ENCODE measurements around the gene METAP2. TPM values are rescaled to one million over a fixed set of nuclear protein-coding genes. Genes with fewer than 3 reads are reported as not detected.

METAP2 gene
- polyA plus RNA-seq, 1 donor (not counting 4 experiments of a cell fraction or from before 2014, with no cell fraction given), result 103 TPM

GRCh38 chr12:95439461-95440230, 34.3 kb upstream of the METAP2 start:
- H3K9ac ChIP-seq (ENCODE audit: control insufficient read depth, extremely low read depth, insufficient read depth, low read length), result no peak overlapping the region
- dilution Hi-C loops (cut with MboI; ENCODE audit: extremely low pct_ligation_motif_present, low sequenced_read_pairs), result no loop called here
- H3K27ac ChIP-seq (ENCODE audit: control insufficient read depth, insufficient read depth, low read length), result no peak overlapping the region
- TF ChIP-seq, protein P1, sequence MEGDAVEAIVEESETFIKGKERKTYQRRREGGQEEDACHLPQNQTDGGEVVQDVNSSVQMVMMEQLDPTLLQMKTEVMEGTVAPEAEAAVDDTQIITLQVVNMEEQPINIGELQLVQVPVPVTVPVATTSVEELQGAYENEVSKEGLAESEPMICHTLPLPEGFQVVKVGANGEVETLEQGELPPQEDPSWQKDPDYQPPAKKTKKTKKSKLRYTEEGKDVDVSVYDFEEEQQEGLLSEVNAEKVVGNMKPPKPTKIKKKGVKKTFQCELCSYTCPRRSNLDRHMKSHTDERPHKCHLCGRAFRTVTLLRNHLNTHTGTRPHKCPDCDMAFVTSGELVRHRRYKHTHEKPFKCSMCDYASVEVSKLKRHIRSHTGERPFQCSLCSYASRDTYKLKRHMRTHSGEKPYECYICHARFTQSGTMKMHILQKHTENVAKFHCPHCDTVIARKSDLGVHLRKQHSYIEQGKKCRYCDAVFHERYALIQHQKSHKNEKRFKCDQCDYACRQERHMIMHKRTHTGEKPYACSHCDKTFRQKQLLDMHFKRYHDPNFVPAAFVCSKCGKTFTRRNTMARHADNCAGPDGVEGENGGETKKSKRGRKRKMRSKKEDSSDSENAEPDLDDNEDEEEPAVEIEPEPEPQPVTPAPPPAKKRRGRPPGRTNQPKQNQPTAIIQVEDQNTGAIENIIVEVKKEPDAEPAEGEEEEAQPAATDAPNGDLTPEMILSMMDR (optimal IDR thresholded peaks at IDR 0.05 in 1 of 3, IDR thresholded peaks at IDR 0.05 in 1 of 3, conservative IDR thresholded peaks at IDR 0.05 in 1 of 3; ENCODE audit: extremely low read depth in 1 of 3, insufficient read depth in 2 of 3, low read length in 3 of 3), result no peak
- no peak for TF ChIP-seq EZH2 (IDR thresholded peaks at IDR 0.05; ENCODE audit: low read length)
- DNase-seq (ENCODE audit: low read depth, low spot score) (no peak), FAIRE-seq (no peak)
- no peaks in the 10 kb centered on the region for H3K9me1 ChIP-seq (ENCODE audit: control insufficient read depth, extremely low read depth, insufficient read depth, low read length)
- no peaks in the 10 kb centered on the region for H3K27me3 ChIP-seq (ENCODE audit: control insufficient read depth, extremely low read depth, insufficient read depth, low read length)
- H3K4me1 ChIP-seq (ENCODE audit: control insufficient read depth, extremely low read depth, insufficient read depth, low read length), result no peaks in the 10 kb centered on the region
- H3K36me3 ChIP-seq (ENCODE audit: control insufficient read depth in 2 of 2, extremely low read depth in 1 of 2, insufficient read depth in 2 of 2, low read length in 2 of 2), result no peaks in the 10 kb centered on the region
- no peaks in the 10 kb centered on the region for H3K79me2 ChIP-seq (ENCODE audit: control insufficient read depth, insufficient read depth, low read length)
- no peak overlapping the region for H3K4me2 ChIP-seq (ENCODE audit: control insufficient read depth, extremely low read depth, insufficient read depth, low read depth, low read length)
- H4K20me1 ChIP-seq (ENCODE audit: control insufficient read depth, extremely low read depth, insufficient read depth, low read length), result no peaks in the 10 kb centered on the region
- H3K9me3 ChIP-seq (ENCODE audit: control insufficient read depth, low read depth, low read length), result no peaks in the 10 kb centered on the region
- no peak overlapping the region for H3K4me3 ChIP-seq (ENCODE audit: control insufficient read depth in 2 of 3, extremely low read depth in 1 of 3, insufficient read depth in 2 of 3, low read depth in 1 of 3, low read length in 3 of 3)
- H2AFZ ChIP-seq (ENCODE audit: control insufficient read depth, low read length), result no peak overlapping the region

GRCh38 chr12:95440401-95440800, 33.6 kb upstream of the METAP2 start:
- dilution Hi-C loops (cut with MboI; ENCODE audit: extremely low pct_ligation_motif_present, low sequenced_read_pairs), result no loop called here
- DNase-seq (ENCODE audit: low read depth, low spot score), result no peak

More at GRCh38 chr12:95440401-95440800, 33.6 kb upstream of the METAP2 start:
- no peaks in the 10 kb centered on the region for H4K20me1 ChIP-seq (ENCODE audit: control insufficient read depth, extremely low read depth, insufficient read depth, low read length)
- no peaks in the 10 kb centered on the region for H3K27me3 ChIP-seq (ENCODE audit: control insufficient read depth, extremely low read depth, insufficient read depth, low read length)
- H3K4me2 ChIP-seq (ENCODE audit: control insufficient read depth, extremely low read depth, insufficient read depth, low read depth, low read length), result no peak overlapping the region
- no peak overlapping the region for H3K27ac ChIP-seq (ENCODE audit: control insufficient read depth, insufficient read depth, low read length)
- H3K4me1 ChIP-seq (ENCODE audit: control insufficient read depth, extremely low read depth, insufficient read depth, low read length), result no peaks in the 10 kb centered on the region
- H3K36me3 ChIP-seq (ENCODE audit: control insufficient read depth in 2 of 2, extremely low read depth in 1 of 2, insufficient read depth in 2 of 2, low read length in 2 of 2), result no peaks in the 10 kb centered on the region
- H2AFZ ChIP-seq (ENCODE audit: control insufficient read depth, low read length), result no peak overlapping the region
- H3K4me3 ChIP-seq (ENCODE audit: control insufficient read depth in 2 of 3, extremely low read depth in 1 of 3, insufficient read depth in 2 of 3, low read depth in 1 of 3, low read length in 3 of 3), result no peak overlapping the region
- no peaks in the 10 kb centered on the region for H3K9me3 ChIP-seq (ENCODE audit: control insufficient read depth, low read depth, low read length)
- no peak for TF ChIP-seq EZH2 (IDR thresholded peaks at IDR 0.05; ENCODE audit: low read length)
- TF ChIP-seq, protein P1 (optimal IDR thresholded peaks at IDR 0.05 in 1 of 3, IDR thresholded peaks at IDR 0.05 in 1 of 3, conservative IDR thresholded peaks at IDR 0.05 in 1 of 3; ENCODE audit: extremely low read depth in 1 of 3, insufficient read depth in 2 of 3, low read length in 3 of 3), result no peak
- H3K79me2 ChIP-seq (ENCODE audit: control insufficient read depth, insufficient read depth, low read length), result no peaks in the 10 kb centered on the region
- no peaks in the 10 kb centered on the region for H3K9me1 ChIP-seq (ENCODE audit: control insufficient read depth, extremely low read depth, insufficient read depth, low read length)
- H3K9ac ChIP-seq (ENCODE audit: control insufficient read depth, extremely low read depth, insufficient read depth, low read length), result no peak overlapping the region
- FAIRE-seq, result no peak
